ENCODE measurements around the gene NR4A1. TPM values are rescaled to one million over a fixed set of nuclear protein-coding genes. Genes with fewer than 3 reads are reported as not detected.
A peak's percentile ranks its signal among the peaks of the same experiment; 100 is the strongest.

The NR4A1 gene
- total and polyA plus RNA-seq, 2 of the 13 experiments (the other 11 are each of a cell fraction or from before 2014, with no cell fraction given), result 5.7 to 15.2 TPM

GRCh38 chr12:52061470-52062166 is 10.4 kb downstream of the NR4A1 start (continued):
- TF ChIP-seq PRDM10 (CRISPR knock-in tag; IDR thresholded peaks at IDR 0.05; ENCODE audit: low read depth), result peak; percentile 22; the same call in 1 of the 2 replicates
- peak; percentile 68; the same call in 1 of the 2 replicates for TF ChIP-seq HNRNPL (IDR thresholded peaks at IDR 0.05; ENCODE audit: low read depth, low read length)
- TF ChIP-seq TFDP1 (CRISPR knock-in tag; IDR thresholded peaks at IDR 0.05; ENCODE audit: borderline replicate concordance), result peak; percentile 54; the same call in 1 of the 2 replicates
- no peak for TF ChIP-seq ZNF672 (CRISPR knock-in tag; IDR thresholded peaks at IDR 0.05)
- peak; percentile 41; the same call in 1 of the 2 replicates for TF ChIP-seq HOXA5 (CRISPR knock-in tag; IDR thresholded peaks at IDR 0.05)
- TF ChIP-seq MYPOP (CRISPR knock-in tag; IDR thresholded peaks at IDR 0.05), result 0 out of 2 replicates have a peak, but pooled peaks have one; percentile 27
- 0 out of 2 replicates have a peak, but pooled peaks have one; percentile 24 for TF ChIP-seq MAZ (IDR thresholded peaks at IDR 0.05; ENCODE audit: borderline replicate concordance, low read depth, low read length)
- no peak for TF ChIP-seq MAZ (CRISPR knock-in tag; IDR thresholded peaks at IDR 0.05; ENCODE audit: low read depth)
- TF ChIP-seq RBAK (CRISPR knock-in tag; IDR thresholded peaks at IDR 0.05), result no peak
- TF ChIP-seq YEATS2 (CRISPR knock-in tag; IDR thresholded peaks at IDR 0.05; ENCODE audit: borderline replicate concordance), result peak; percentile 27; the same call in 1 of the 2 replicates
- TF ChIP-seq PATZ1 (CRISPR knock-in tag; IDR thresholded peaks at IDR 0.05), result peak; percentile 93
- TF ChIP-seq MED1 (CRISPR knock-in tag; IDR thresholded peaks at IDR 0.05), result peak; percentile 25
- TF ChIP-seq ZNF160 (CRISPR knock-in tag; IDR thresholded peaks at IDR 0.05), result no peak
- peak; percentile 41 for TF ChIP-seq SALL1 (CRISPR knock-in tag; IDR thresholded peaks at IDR 0.05)
- TF ChIP-seq SOX13 (IDR thresholded peaks at IDR 0.05), result peak; percentile 65; the same call in 1 of the 2 replicates
- peak in 1 of 2 experiments; percentile 88; a peak in 2 of 4 replicates for TF ChIP-seq SOX13 (CRISPR knock-in tag; conservative IDR thresholded peaks at IDR 0.05 in 1 of 2, IDR thresholded peaks at IDR 0.05 in 1 of 2)
- TF ChIP-seq PAXIP1 (CRISPR knock-in tag; conservative IDR thresholded peaks at IDR 0.05), result peak; percentile 47

All from HepG2 (cell line).